HEK293 (cell line): ENCODE results near the gene NT5DC2.

Experiments
- CTCF ChIA-PET: fragments of 350-600 bp; formaldehyde crosslinking; extraction: SDS; loops from one replicate; lab custom pipeline; 2021; ENCODE audit warnings: antibody characterized with exemption; lab: Yijun Ruan, JAX
- POLR2A ChIA-PET: fragments of 300-600 bp; formaldehyde crosslinking; extraction: SDS; loops from one replicate; lab custom pipeline; 2020; ENCODE audit warnings: antibody characterized with exemption, inconsistent platforms; lab: Yijun Ruan, JAX
- H3K27ac ChIP-seq: fragments of 200-500 bp; sonication (Bioruptor generic); 2 replicates; pipeline ENCODE4 v1.5.1; 2014; ENCODE audit warnings: low read depth, low read length, control low read depth, inconsistent platforms; ENCODE audit errors: extremely low read depth
- H3K36me3 ChIP-seq, 2 experiments: fragments of 200-500 bp in 1 of 2; sonication (Bioruptor generic) in 1 of 2; 1 replicate in 1 of 2; 2 replicates in 1 of 2; pipeline ENCODE4 v1.5.1; 2014 to 2017; ENCODE audit warnings: inconsistent platforms in 2 of 2, low read length in 2 of 2; ENCODE audit not compliant: control insufficient read depth in 2 of 2, insufficient read depth in 1 of 2
- H3K4me1 ChIP-seq: fragments of 200-500 bp; sonication (Bioruptor generic); 2 replicates; pipeline ENCODE4 v1.5.1; 2014; ENCODE audit warnings: mild to moderate bottlenecking, low read length, inconsistent platforms; ENCODE audit not compliant: control insufficient read depth, insufficient read depth
- H3K4me3 ChIP-seq: 2 replicates; pipeline ENCODE4 v1.5.1; 2011; ENCODE audit warnings: low read depth, mild to moderate bottlenecking, control low read depth, low read length, moderate library complexity
- H3K9me3 ChIP-seq: fragments of 200-500 bp; sonication (Bioruptor generic); 2 replicates; pipeline ENCODE4 v1.5.1; 2014; ENCODE audit warnings: low read depth, low read length, inconsistent platforms; ENCODE audit not compliant: control insufficient read depth, insufficient read depth
- HOXD13 ChIP-seq: sonication (generic); formaldehyde crosslinking; IDR thresholded peaks from 2 replicates; pipeline ENCODE4 v1.8.0; 2022; ENCODE audit warnings: missing genetic modification reagents, borderline replicate concordance
- IKZF3 ChIP-seq: fragments of 450-650 bp; IDR thresholded peaks from 2 replicates; pipeline ENCODE4 v1.5.0; 2018; ENCODE audit warnings: missing biosample characterization, mild to moderate bottlenecking, missing genetic modification characterization, moderate library complexity
- KLF10 ChIP-seq: fragments of 450-650 bp; IDR thresholded peaks from 2 replicates; pipeline ENCODE4 v1.5.1; 2018; ENCODE audit warnings: missing biosample characterization, mild to moderate bottlenecking, missing genetic modification characterization
- MEIS1 ChIP-seq: sonication (generic); formaldehyde crosslinking; IDR thresholded peaks from 2 replicates; pipeline ENCODE4 v1.8.1; 2022; ENCODE audit warnings: missing genetic modification reagents, mild to moderate bottlenecking, borderline replicate concordance
- WT1 ChIP-seq: fragments of 450-650 bp; formaldehyde crosslinking; IDR thresholded peaks from 2 replicates; pipeline ENCODE4 v1.5.1; 2016; ENCODE audit warnings: missing biosample characterization, missing genetic modification characterization
- ZBTB1 ChIP-seq: fragments of 450-650 bp; formaldehyde crosslinking; IDR thresholded peaks from 2 replicates; pipeline ENCODE4 v1.5.1; 2016; ENCODE audit warnings: missing biosample characterization, missing genetic modification characterization
- ZNF24 ChIP-seq: fragments of 450-650 bp; formaldehyde crosslinking; IDR thresholded peaks from 2 replicates; pipeline ENCODE4 v1.5.1; 2016; ENCODE audit warnings: missing biosample characterization, missing genetic modification characterization
- ZNF514 ChIP-seq: fragments of 450-650 bp; formaldehyde crosslinking; IDR thresholded peaks from 2 replicates; pipeline ENCODE4 v1.5.1; 2016; ENCODE audit warnings: missing biosample characterization, missing genetic modification characterization
- ZNF585B ChIP-seq: fragments of 450-650 bp; formaldehyde crosslinking; IDR thresholded peaks from 2 replicates; pipeline ENCODE4 v1.5.1; 2016; ENCODE audit warnings: missing biosample characterization, missing genetic modification characterization
- ZNF610 ChIP-seq: fragments of 450-650 bp; formaldehyde crosslinking; IDR thresholded peaks from 2 replicates; pipeline ENCODE4 v1.5.1; 2016; ENCODE audit warnings: missing biosample characterization, missing genetic modification characterization, borderline replicate concordance
- ZNF777 ChIP-seq: fragments of 450-650 bp; formaldehyde crosslinking; IDR thresholded peaks from 2 replicates; pipeline ENCODE4 v1.5.1; 2017; ENCODE audit warnings: missing biosample characterization, missing genetic modification characterization, borderline replicate concordance
- ZXDB ChIP-seq: fragments of 450-650 bp; formaldehyde crosslinking; IDR thresholded peaks from 2 replicates; pipeline ENCODE4 v1.5.1; 2016; ENCODE audit warnings: missing biosample characterization, missing genetic modification characterization

The NT5DC2 gene

DNA sequence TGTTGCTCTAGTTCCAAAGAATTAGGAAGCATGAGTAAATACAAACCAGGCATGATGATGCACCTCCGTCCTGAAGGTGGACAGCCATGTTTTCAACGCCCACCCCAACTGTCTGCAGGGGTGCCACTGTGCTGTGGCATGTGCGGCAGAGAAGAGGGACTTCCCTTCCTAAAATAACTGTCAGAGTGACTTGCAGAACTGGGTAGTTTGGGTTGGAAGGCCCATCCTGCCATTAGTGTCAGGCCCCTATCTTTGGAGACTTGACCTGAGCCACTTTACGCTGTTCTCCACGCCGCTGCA is 55.9 kb downstream of the NT5DC2 start (continued):
- TF ChIP-seq ZBTB1 (tag by site-specific recombination) (no peak), IKZF3 (tag by site-specific recombination) (no peak), ZNF585B (tag by site-specific recombination) (no peak), ZNF610 (tag by site-specific recombination) (no peak), HOXD13 (CRISPR knock-in tag) (no peak), WT1 (tag by site-specific recombination) (no peak), ZNF24 (tag by site-specific recombination) (no peak)

DNA sequence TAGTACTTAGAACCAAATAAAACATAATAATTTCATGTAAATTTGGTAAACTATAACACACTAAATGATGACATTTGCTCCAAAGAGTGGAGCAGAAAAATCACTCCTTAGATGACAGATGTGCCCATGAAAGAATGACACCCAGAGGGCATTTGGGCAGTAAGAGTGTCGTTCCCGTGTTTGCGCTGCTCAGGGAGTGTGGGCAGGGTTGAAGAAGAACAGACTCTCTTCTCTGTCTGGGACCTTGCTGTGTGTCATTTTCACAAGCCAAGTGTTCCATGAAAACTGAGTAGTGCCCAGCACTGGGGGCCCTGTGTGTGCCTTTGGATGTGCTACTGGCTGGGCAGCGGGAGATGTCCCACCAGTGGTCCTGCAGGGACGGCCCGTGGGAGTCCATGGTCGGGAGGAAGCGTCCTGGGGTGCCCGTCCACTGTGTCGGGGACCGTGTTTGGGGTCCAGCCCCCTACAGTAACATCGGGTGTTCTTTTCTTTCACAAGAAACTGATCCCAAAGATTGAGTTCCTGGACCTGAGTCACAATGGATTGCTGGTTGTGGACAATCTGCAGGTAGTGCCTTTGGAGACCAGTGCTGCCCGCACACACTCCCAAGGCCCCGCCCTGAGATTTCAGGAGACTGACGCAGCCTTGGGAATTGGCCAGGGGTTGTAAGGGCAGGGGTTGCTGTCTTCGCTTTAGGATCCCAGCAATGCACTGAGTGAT is 56.4 kb downstream of the NT5DC2 start:
- H3K4me3 ChIP-seq: no peak overlapping the region
- H3K4me1 ChIP-seq: no peaks in the 10 kb centered on the region
- H3K27ac ChIP-seq: no peak overlapping the region
- CTCF ChIA-PET: interaction anchor here (0.6 to 0.7 kb wide), 2 partner anchors 22 to 328 kb away, joined by 3 read pairs; no protein-coding TSS in a partner anchor
- POLR2A ChIA-PET: no interaction called here
- peaks cover 7 to 97% of the 10 kb centered on the region in 2 experiments; a peak in 2 of 3 replicates for H3K36me3 ChIP-seq
- TF ChIP-seq ZNF514: no peak
- no peak for TF ChIP-seq KLF10
- TF ChIP-seq MEIS1: no peak
- no peak for TF ChIP-seq ZNF777 (tag by site-specific recombination)
- no peak for TF ChIP-seq ZXDB (tag by site-specific recombination)
- H3K9me3 ChIP-seq: no peaks in the 10 kb centered on the region
